ENCODE measurements around the gene TYSND1.
A peak's percentile ranks its signal among the peaks of the same experiment; 100 is the strongest.
"Not testable (repeated sequence)": the region's sequence is repeated elsewhere in the genome, so short reads cannot be mapped to it uniquely, and the experiment has no call there.

Gene TYSND1

GRCh38 chr10:70126700-70127395 is 19.7 kb downstream of the TYSND1 start:
- TF ChIP-seq, protein P1, sequence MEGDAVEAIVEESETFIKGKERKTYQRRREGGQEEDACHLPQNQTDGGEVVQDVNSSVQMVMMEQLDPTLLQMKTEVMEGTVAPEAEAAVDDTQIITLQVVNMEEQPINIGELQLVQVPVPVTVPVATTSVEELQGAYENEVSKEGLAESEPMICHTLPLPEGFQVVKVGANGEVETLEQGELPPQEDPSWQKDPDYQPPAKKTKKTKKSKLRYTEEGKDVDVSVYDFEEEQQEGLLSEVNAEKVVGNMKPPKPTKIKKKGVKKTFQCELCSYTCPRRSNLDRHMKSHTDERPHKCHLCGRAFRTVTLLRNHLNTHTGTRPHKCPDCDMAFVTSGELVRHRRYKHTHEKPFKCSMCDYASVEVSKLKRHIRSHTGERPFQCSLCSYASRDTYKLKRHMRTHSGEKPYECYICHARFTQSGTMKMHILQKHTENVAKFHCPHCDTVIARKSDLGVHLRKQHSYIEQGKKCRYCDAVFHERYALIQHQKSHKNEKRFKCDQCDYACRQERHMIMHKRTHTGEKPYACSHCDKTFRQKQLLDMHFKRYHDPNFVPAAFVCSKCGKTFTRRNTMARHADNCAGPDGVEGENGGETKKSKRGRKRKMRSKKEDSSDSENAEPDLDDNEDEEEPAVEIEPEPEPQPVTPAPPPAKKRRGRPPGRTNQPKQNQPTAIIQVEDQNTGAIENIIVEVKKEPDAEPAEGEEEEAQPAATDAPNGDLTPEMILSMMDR (IDR thresholded peaks at IDR 0.05; ENCODE audit: low read length, missing control alignments): no peak
- H3K4me3 ChIP-seq (replicated peaks; ENCODE audit: low read depth, low read length): no peak overlapping the region
- no peak for DNase-seq (ENCODE audit: low read depth)

- TF ChIP-seq, protein P1 (IDR thresholded peaks at IDR 0.05; ENCODE audit: low read length, missing control alignments): no peak
- H3K4me3 ChIP-seq (replicated peaks; ENCODE audit: low read depth, low read length): no peak overlapping the region
- no peak for DNase-seq (ENCODE audit: low read depth)
Observed at GRCh38 chr10:70125918-70126552, 20.5 kb downstream of the TYSND1 start.

GRCh38 chr10:70124918-70125317 is 21.6 kb downstream of the TYSND1 start:
- TF ChIP-seq, protein P1 (IDR thresholded peaks at IDR 0.05; ENCODE audit: low read length, missing control alignments): no peak
- no peak for DNase-seq (ENCODE audit: low read depth)

GRCh38 chr10:70124415-70124814 is 22.1 kb downstream of the TYSND1 start:
- TF ChIP-seq, protein P1 (IDR thresholded peaks at IDR 0.05; ENCODE audit: low read length, missing control alignments): no peak
- DNase-seq (ENCODE audit: low read depth): no peak
- H3K4me3 ChIP-seq (replicated peaks; ENCODE audit: low read depth, low read length): no peak overlapping the region

More at GRCh38 chr10:70124918-70125317, 21.6 kb downstream of the TYSND1 start:
- H3K4me3 ChIP-seq (replicated peaks; ENCODE audit: low read depth, low read length): no peak overlapping the region

- TF ChIP-seq, protein P1 (IDR thresholded peaks at IDR 0.05; ENCODE audit: low read length, missing control alignments): no peak
- no peak for DNase-seq (ENCODE audit: low read depth)
- H3K4me3 ChIP-seq (replicated peaks; ENCODE audit: low read depth, low read length): no peak overlapping the region
Observed at GRCh38 chr10:70123817-70124216, 22.7 kb downstream of the TYSND1 start.

- not testable (repeated sequence) for DNase-seq (ENCODE audit: low read depth); H3K4me3 ChIP-seq (replicated peaks; ENCODE audit: low read depth, low read length)
Observed at GRCh38 chr10:70123166-70123565, 23.3 kb downstream of the TYSND1 start.

DNA sequence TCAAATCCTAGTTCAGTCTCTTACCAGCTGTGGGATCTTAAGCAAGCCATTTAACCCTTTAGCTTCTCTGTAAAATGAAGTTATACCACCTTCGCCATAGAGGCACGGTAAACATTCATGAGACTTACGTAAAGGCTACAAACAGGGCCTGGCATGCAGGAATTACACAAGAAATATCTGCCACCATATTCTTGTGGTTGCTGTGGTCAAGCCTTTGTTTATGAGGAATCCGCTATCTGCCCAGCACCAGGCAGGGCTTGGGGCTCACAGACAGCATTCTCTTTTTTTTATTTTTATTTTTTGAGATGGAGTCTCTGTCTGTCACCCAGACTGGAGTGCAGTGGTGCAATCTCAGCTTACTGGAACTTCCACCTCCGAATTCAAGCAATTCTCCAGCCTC is 23.8 kb downstream of the TYSND1 start:
- TF ChIP-seq, protein P1 (IDR thresholded peaks at IDR 0.05; ENCODE audit: low read length, missing control alignments): no peak
- no peak overlapping the region for H3K4me3 ChIP-seq (replicated peaks; ENCODE audit: low read depth, low read length)
- DNase-seq (ENCODE audit: low read depth): peak; percentile 29
